ENCODE data around the gene CHST14.

CHST14 gene

DNA sequence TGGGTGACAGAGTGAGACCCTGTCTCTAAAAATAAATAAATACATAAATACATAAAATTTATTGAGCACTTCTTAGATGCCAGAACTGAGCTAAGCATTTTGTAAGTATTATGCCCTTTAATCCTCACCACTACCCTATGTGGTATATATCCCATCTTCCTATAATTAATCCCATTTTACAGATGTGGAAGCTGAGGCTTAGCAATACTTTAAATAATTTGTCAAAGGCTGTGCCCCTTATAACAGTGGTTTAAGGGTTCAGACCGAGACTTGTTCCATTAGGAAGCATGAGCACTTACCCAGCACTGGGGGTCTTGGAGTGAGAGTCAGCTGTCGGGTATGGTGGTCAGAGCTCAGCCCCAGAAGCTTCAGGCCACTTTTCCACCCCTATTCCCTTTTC lies 7.5 kb upstream of the CHST14 start:
- DNase-seq (ENCODE audit: low read depth) = no peak

DNA sequence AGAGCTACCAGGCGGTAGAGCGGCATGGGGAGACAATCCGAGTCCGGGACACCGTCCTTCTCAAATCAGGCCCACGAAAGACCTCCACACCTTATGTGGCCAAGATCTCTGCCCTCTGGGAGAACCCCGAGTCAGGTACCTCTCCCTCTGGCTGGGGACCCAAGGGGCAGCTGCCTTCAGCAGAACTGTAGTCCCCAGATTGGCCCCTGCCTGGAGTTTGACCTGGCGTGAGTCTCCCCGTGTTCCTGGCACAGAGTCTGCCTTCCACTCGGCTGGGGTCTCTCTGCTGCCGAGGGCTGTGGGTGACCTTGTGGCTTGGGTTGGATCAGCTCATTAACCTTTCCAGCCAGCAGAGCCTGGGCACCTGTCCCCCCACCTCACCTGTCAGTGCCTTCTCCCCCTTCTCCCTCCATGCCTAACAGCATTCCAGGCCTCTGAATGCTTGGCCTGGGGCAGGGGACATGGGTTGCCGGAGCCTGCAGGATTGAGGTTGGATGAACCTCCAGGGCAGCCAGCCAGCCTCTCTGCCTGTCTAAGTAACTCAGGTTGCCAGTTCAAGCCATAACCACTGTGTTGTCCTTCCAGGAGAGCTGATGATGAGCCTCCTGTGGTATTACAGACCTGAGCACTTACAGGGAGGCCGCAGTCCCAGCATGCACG lies 6.8 kb upstream of the CHST14 start:
- DNase-seq (ENCODE audit: low read depth) = no peak

DNA sequence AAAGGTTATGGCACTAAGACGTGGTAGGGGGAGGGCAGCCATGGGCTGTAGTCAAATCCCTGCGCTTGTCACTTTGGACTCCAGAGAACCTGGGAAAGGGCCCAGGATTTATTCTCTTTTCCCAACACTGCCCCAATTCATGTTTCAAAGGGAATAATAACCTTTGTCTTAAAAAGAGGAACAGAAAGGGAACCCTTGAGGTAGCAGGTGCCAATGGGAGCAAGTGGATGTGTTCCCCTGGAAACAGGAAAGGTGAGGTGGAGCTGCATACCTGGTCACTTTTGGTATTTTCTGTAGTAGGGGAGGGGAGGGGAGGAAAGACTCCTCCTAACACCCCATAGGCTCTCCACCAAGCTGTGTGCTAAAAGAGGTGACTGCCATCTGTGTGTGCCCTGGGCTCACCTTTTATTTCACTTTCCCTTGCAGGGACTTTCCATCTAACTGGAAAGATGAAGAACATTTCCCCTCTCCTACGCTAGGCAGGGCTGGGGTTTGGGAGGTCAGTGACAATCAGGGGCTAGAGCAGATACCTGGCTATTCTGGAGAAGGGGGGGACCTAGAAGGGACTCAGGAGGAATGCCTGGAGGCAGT lies 6.1 kb upstream of the CHST14 start:
- DNase-seq (ENCODE audit: low read depth) = no peak

DNA sequence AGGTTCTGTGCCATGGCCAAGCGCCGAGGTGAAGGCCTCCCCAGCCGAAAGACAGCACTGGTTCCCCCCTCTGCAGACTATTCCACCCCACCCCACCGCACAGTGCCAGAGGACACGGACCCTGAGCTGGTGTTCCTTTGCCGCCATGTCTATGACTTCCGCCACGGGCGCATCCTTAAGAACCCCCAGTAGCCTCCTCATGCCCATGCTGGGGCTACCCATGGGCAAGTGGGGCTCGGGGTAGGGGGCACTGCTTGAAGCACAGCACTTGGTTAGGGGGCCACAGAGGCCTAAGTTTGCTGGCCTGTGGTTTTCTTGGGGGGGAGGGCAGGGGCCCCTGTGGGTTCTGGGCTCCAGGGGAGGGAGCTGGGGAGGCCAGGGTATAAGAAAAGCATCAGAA lies 4.8 kb upstream of the CHST14 start:
- DNase-seq (ENCODE audit: low read depth) = no peak

DNA sequence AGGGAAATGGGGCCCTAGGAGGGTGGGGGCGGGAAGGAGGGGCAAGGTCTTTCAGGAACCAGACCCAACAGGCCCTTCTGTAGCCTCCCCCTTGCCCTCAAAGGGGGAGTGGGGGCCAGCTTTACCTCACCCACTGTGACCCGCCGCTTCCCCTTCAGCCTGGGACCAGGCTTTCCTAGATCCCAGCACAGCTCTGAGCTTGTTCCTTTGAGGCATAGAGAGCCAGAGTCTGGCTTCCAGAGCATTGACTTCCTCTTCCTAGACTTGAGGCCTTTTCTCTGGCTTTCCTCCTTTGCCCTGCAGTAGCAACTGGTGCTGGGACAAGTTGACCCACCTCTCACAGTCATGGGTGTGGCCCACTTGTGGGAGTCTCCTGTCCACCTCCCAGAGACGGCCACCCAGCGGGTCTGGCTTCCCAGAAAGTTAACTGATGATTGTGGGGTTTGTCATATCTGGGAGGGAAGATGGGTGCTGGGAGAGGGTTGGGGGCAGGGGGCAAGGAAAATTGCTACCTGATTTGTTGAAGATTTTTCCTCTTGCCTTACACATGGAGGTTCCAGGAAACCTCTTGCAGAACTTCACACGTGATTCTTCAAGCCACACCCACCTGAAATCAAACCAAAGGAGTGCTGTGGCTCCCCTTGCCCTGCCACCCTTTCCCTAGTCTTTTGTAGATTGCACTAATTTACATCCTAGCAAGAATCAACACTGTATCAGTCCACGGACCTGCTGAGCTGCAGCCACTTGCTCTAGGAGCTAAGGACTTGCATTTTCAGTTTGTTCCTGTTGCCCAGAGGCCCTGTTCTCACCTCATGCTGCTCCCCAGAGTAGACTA lies 4.1 kb upstream of the CHST14 start:
- no peak for DNase-seq (ENCODE audit: low read depth)

DNA sequence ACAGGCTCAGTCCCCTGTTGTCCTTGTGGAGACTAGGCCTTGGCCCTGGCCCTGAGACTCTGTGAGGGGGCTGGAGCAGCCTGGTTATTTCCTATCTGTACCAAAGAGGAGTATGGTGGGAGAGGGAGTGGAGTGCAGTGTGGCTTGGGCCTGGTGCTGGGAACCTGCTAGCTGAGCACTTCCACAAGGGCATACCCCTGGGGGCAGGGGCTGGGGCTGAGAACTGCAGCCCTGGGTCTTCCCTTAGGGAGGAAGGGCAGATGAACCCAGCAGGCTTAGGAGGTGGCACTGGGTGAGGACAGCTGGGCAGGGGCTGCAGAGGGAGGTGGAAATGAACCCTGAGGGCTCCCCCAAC lies 3.5 kb upstream of the CHST14 start:
- no peak for DNase-seq (ENCODE audit: low read depth)

DNA sequence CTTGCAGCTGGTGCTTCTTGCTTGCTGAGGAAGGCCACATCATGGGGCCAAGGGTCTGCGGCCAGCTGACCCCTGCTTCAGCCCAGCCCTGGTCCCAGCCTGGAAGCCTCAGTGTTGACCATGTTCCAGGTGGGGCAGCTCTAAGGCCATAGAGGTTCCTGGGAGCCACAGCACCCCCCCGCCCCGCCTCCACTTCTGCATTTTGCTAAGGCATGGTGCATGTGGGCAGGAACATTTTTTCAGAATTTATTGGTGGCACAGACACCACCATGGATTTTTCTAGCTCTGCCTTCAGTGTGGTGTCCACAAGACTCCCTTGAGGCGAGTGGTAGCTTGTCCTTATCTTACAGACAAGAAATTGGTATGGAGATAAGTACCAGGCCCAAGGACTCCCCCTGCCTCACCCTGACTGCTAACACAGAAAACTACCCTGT lies 1.9 kb upstream of the CHST14 start:
- no peak for DNase-seq (ENCODE audit: low read depth)

DNA sequence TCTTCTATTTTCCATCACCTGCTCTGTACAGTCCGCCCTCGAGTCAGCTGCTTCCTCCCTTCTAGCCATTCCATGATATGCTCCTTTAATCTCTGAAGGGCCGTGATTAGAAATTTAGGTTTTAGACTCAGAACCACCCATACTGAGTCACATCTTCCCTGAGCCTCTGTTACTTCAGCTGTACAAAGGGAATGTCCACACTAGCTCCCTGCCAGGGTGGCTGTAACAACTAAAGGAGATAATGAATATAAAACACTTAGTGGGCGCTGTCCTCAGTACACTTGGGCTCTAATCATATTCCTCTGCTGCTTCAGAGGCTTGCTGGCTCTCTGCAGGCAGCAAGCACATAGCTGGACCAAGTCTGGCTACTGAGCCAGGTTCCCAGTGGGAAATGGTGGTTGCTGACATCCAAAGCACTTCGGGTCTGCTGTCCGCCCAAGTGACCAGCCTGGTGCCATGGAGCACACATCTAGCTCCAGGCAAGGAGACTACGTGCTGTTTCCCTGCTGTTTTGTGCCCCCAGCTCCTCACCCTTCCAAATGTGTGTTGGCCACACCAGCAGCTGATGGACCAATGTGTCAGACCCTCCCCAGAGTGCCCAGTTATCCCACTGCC lies 901 bp upstream of the CHST14 start:
- no peak for DNase-seq (ENCODE audit: low read depth)

DNA sequence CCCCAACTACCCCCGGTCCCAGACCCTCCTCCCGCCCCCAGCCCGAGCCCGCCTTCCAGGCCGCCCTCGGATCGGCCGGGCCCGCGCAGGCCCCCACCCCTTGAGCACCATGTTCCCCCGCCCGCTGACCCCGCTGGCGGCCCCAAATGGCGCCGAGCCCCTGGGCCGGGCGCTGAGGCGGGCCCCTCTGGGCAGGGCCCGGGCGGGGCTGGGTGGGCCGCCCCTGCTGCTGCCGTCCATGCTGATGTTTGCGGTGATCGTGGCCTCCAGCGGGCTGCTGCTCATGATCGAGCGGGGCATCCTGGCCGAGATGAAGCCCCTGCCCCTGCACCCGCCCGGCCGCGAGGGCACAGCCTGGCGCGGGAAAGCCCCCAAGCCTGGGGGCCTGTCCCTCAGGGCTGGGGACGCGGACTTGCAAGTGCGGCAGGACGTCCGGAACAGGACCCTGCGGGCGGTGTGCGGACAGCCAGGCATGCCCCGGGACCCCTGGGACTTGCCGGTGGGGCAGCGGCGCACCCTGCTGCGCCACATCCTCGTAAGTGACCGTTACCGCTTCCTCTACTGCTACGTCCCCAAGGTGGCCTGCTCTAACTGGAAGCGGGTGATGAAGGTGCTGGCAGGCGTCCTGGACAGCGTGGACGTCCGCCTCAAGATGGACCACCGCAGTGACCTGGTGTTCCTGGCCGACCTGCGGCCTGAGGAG lies 472 bp downstream of the CHST14 start:
- peak; percentile 11 for DNase-seq (ENCODE audit: low read depth)

DNA sequence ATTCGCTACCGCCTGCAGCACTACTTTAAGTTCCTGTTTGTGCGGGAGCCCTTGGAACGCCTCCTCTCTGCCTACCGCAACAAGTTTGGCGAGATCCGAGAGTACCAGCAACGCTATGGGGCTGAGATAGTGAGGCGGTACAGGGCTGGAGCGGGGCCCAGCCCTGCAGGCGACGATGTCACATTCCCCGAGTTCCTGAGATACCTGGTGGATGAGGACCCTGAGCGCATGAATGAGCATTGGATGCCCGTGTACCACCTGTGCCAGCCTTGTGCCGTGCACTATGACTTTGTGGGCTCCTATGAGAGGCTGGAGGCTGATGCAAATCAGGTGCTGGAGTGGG lies 995 bp downstream of the CHST14 start:
- DNase-seq (ENCODE audit: low read depth) = no peak

DNA sequence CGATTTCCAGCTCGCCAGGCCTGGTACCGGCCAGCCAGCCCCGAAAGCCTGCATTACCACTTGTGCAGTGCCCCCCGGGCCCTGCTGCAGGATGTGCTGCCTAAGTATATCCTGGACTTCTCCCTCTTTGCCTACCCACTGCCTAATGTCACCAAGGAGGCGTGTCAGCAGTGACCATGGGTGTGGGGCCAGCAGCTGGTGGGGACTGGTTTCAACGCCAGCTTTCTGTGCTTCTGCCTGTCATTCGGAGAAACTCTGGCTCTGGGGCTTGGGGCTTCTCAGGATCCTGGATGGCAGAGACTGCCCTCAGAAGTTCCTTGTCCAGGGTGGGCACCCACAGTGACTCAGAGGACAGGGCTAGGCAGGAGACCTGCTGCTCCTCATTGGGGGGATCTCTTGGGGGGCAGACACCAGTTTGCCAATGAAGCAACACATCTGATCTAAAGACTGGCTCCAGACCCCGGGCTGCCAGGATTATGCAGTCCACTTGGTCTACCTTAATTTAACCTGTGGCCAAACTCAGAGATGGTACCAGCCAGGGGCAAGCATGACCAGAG lies 1.5 kb downstream of the CHST14 start:
- DNase-seq (ENCODE audit: low read depth) = no peak

DNA sequence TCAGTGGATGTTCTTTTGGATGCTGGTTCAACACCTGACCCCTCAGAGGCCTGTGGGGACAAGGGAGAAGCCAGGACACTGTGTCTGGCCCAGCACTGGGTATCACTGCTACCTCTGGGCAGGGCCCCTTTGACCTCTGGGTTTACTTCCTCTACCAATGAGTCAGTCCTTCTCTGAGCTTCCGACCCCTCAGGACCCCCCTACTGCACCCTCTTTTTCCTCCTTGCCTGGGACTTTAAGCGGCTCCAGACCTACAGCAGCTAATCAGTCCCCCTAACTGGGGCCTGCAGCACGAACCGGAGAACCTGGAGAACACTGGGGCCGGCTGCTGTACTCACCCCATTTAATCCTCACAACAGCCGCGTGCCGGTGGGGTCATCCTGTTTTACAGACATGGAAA lies 3.8 kb downstream of the CHST14 start:
- DNase-seq (ENCODE audit: low read depth) = no peak

DNA sequence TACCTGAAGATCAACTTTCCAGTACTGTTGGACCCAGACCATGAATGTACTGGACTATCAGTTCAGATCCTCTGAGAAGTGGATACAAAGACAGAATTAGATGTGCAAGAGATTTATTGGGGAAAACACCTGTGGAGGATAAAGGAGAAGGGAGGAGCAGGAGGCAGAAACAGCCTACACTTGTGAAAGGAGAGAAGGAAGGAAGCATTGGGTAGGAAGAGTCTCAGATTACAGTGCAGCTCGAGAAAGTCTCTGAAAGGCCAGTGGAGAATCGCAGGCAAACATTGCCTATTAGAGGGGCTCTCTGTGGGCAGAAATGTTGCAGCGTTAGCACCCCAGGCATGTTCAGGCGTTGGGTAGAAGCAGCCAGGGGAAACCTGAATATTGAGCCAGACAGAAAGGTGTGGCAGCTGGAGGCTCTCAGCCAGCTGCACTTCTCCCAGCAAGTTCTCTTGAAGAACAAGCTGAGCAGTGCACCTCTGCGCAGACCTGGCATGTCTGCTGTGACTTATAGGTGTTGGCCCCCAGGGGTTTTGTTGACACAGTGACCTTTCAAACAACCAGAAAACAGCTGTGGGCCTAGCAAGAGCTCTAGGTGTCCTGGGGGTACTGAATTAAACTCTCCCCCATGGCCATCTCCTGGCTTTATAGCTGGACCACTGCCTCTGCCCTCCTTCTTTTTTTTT lies 7.0 kb downstream of the CHST14 start:
- DNase-seq (ENCODE audit: low read depth) = no peak

DNA sequence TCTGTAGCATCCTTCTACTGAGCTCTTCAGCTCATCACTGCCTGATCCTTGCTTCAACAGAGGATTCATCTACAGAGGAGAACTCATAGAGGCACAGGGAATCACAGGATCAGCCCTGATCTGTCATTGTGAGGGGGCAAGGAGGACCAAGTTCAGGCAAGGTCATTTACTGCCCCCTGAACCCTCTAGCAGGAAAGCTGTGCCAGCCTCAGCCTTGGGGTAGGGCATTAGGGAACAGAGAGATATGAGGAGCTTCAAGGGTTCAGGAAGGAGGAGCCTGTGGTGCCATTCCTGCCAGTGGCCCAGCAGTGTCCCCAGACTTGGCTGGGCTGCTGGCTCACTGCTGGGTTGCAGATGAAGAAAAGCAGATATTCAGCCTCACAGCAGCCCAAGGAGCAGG lies 8.2 kb downstream of the CHST14 start:
- no peak for DNase-seq (ENCODE audit: low read depth)

DNA sequence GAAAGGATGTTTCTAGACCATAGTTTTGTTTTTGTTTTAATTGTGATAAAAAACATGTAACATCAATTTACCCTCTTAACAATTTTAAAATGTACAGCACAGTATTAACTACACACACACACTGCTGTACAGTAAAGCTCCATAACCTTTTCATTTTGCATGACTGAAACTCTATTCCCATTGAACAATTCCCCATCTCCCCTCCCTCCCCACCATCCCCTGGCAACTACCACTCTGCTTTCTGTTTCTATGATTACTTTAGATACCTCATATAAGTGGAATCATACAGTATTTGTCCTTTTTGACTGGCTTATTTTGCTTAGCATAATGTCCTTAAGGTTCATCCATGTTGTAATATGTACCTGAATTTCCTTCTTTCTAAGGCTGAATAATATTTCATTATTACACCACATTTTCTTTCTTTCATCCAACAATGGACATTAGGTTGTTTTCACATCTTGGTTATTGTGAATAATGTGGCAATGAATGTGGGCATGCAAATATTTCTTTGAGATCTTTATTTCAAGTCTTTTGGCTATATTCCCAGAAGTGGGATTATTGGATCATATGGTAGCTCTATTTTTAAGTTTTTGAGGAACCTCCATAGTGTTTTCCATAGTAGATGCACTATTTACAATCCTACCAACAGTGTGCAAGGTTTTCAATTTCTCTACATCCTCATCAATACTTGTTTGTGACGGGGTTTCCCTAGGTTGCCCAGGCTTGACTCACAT lies 10.7 kb downstream of the CHST14 start:
- no peak for DNase-seq (ENCODE audit: low read depth)

DNA sequence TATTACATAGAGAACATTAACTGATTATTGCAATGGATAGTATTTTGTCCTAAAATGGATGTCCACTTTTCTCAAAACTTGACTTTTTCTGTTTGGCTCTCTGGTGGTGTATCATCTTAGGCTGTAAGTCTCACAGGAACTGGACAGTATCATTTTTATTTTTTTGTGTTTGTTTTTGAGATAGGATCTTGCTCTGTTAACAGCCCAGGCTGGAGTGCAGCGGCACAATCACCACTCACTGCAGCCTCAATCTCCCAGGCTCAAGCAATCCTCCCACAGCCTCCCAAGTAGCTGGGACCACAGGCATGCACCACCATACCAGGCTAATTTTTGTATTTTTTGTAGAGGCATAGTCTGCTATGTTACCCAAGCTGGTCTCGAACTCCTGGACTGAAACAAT lies 13.1 kb downstream of the CHST14 start:
- no peak for DNase-seq (ENCODE audit: low read depth)

DNA sequence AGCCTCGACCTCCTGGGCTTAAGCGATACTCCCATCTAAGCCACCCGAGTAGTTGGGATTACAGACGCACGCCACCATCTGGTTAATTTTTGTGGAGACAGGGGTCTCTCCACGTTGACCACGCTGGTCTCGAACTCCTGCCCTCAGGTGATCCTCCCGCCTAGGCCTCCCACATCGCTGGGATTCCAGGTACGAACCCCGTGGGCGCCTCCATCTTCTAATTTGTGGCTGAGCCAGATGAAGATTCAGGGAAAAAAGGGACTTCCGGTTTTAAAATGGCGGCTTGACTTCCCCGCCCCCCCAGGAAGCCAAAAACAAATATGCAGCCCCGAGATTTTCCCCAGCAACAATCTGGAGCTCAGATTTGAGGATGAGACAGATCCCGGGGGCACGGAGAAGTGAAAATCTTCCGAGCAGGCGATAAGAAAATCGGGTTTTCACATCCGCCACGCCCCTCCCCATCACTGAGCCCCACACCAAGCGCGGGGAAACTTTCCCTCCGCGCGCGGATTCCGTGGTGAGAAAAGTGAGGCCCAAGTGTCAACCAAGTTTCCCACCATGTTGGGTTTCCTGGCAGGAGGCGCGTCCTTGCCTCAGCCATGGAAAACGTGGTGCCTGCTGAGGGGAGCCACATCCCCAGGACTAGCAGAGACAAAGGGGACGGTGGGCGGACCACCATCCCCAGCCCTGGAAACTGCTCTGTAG lies 15.4 kb downstream of the CHST14 start:
- no peak for DNase-seq (ENCODE audit: low read depth)

DNA sequence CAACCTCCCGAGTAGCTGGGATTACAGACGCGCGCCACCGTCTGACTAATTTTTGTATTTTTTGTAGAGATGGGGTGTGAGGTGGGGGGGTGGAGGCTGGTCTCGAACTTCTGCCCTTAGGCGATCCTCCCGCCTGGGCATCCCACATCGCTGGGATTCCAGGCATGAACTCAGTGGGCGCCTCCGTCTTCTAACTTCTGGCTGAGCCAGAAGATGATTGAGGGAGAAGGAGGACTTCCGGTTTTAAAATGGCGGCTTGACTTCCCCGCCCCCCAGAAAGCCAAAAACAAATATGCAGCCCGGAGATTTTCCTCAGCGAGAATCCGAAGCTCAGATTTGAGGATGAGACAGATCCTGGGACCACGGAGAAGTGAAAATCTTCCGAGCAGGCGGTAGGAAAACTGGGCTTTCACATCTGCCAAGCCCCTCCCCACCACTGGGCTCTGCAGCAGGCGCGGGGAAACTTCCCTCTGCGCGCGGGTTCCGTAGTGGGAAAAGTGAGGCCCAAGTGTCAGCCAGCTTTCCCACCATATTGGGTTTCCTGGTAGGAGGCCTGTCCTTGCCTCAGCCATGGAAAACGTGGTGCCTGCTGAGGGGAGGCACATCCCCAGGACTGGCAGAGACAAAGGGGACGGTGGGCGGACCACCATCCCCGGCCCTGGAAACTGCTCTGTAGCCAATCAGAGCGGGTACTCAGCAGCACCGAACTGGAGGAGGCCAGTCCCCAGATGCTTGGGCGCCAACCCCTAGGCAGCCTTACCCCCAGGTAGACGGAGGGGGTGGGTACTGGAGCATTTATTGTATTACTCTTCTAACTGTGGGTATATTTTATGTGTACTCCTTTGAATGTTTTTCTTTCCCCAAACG lies 17.3 kb downstream of the CHST14 start:
- DNase-seq (ENCODE audit: low read depth) = no peak

Data from stimulated activated CD8-positive, alpha-beta memory T cell treated with anti-CD3 and anti-CD28 coated beads, Interleukin-15, amount 100 ng/mL, for 24 hours (primary cell).